ENCODE measurements around the gene JMJD8. TPM values are rescaled to one million over a fixed set of nuclear protein-coding genes. Genes with fewer than 3 reads are reported as not detected.

The JMJD8 gene
- total RNA-seq: 10 to 100 TPM; 53.0 to 55.9 TPM
- polyA plus RNA-seq: 56.6 TPM

- H3K9me3 ChIP-seq (ENCODE audit: low read length): no peaks in the 10 kb centered on the region
- peak within 1 kb of the TSS; percentile 41 for H3K4me3 ChIP-seq (ENCODE audit: low read length)
- Mint-ChIP-seq H3K9me3 (no peaks in the 10 kb centered on the region), H3K36me3 (peaks cover 0 to 38% (median 3%) of the 10 kb centered on the region in 3 donors), H3K4me1 (peaks cover 8 to 55% (median 19%) of the 10 kb centered on the region in 3 donors), H3K27me3 (no peaks in the 10 kb centered on the region), H3K27ac (peak within 1 kb of the TSS in 6 of 8 donors; percentile 73 to 90 (median 81)), H3K4me3 (peak within 1 kb of the TSS; percentile 65 to 91 (median 81))
- H3K4me1 ChIP-seq (ENCODE audit: insufficient read depth, low read length): peaks cover 44% of the 10 kb centered on the region
- H3K27ac ChIP-seq (ENCODE audit: low read depth, low read length): peak within 1 kb of the TSS; percentile 61
- H3K36me3 ChIP-seq (ENCODE audit: insufficient read depth, low read length): peaks cover 8% of the 10 kb centered on the region
- POLR2A ChIA-PET: interaction anchor here (0.6 to 1.4 kb wide), 5 partner anchors 9 to 96 kb away, joined by 3 to 8 read pairs (median 3); no protein-coding TSS in a partner anchor
- peak; percentile 93 to 97 (median 95) for DNase-seq
- CTCF ChIA-PET: interaction anchor here (1.0 kb wide), 1 partner anchor 25 kb away, joined by 3 read pairs; no protein-coding TSS in a partner anchor
- H3K27me3 ChIP-seq (ENCODE audit: insufficient read depth, low read length, poor library complexity, severe bottlenecking): no peaks in the 10 kb centered on the region
Observed at GRCh38 chr16:684071-684794, at the start of gene JMJD8. Gene JMJD8, minus strand, starts transcription at chr16:684334. Its CDS starts 15 bp downstream, at chr16:684319.

GRCh38 chr16:733382-734207 lies 49.5 kb upstream of the JMJD8 start:
- ChIA-PET CTCF (interaction anchor here (18.9 kb wide), 1 partner anchor 16 kb away, joined by 332 read pairs; the partner anchor contains the start of genes ANTKMT, CCDC78, HAGHL and METRN), POLR2A (interaction anchor here (1.0 kb wide), 1 partner anchor 18 kb away, joined by 4 read pairs; no protein-coding TSS in a partner anchor)
- peaks cover 0 to 41% (median 2%) of the 10 kb centered on the region in 3 donors for H3K36me3 Mint-ChIP-seq
- H3K4me1 ChIP-seq (ENCODE audit: insufficient read depth, low read length): no peaks in the 10 kb centered on the region
- H3K27me3 ChIP-seq (ENCODE audit: insufficient read depth, low read length, poor library complexity, severe bottlenecking): no peaks in the 10 kb centered on the region
- no peak overlapping the region for H3K27ac ChIP-seq (ENCODE audit: low read depth, low read length)
- H3K9me3 Mint-ChIP-seq: no peaks in the 10 kb centered on the region
- no peaks in the 10 kb centered on the region for H3K9me3 ChIP-seq (ENCODE audit: low read length)
- peak in 2 of 5 donors; percentile 48 to 56 for DNase-seq
- H3K36me3 ChIP-seq (ENCODE audit: insufficient read depth, low read length): peaks cover 19% of the 10 kb centered on the region
- no peak overlapping the region for H3K4me3 ChIP-seq (ENCODE audit: low read length)
- peak overlapping the region in 1 of 7 donors; percentile 27 for H3K4me3 Mint-ChIP-seq
- H3K27me3 Mint-ChIP-seq: no peaks in the 10 kb centered on the region
- no peaks in the 10 kb centered on the region for H3K4me1 Mint-ChIP-seq
- H3K27ac Mint-ChIP-seq: peak overlapping the region in 2 of 8 donors; percentile 41 to 58

GRCh38 chr16:732936-733335 lies 48.8 kb upstream of the JMJD8 start:
- peak overlapping the region in 3 of 8 donors; percentile 41 to 90 (median 58) for H3K27ac Mint-ChIP-seq
- no peak overlapping the region for H3K27ac ChIP-seq (ENCODE audit: low read depth, low read length)

DNA sequence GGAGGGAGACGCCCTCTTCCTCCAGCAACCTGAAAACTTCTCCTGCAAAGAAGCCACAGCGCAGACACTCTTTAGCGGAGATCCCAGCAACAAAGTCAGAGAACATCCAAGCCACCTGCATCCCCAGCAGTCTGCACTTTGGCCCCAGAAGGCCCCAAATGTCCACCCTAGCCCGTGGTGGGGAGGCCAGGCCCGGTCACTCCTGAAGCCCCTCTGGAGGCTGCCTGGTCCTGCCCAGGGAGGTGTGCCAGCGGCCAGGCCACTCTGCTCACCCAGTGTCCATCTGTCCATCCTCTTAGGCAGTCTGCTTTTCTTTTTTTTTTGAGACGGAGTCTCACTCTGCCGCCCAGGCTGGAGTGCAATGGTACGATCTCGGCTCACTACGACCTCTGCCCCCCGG lies 48.2 kb upstream of the JMJD8 start:
- no peaks in the 10 kb centered on the region for H3K9me3 Mint-ChIP-seq
- POLR2A ChIA-PET: interaction anchor here (1.0 kb wide), 1 partner anchor 16 kb away, joined by 4 read pairs; no protein-coding TSS in a partner anchor
- H3K4me3 ChIP-seq (ENCODE audit: low read length): no peak overlapping the region
- H3K4me1 Mint-ChIP-seq: no peaks in the 10 kb centered on the region
- peaks cover 0 to 35% (median 2%) of the 10 kb centered on the region in 3 donors for H3K36me3 Mint-ChIP-seq
- no peaks in the 10 kb centered on the region for H3K4me1 ChIP-seq (ENCODE audit: insufficient read depth, low read length)
- H3K27me3 ChIP-seq (ENCODE audit: insufficient read depth, low read length, poor library complexity, severe bottlenecking): no peaks in the 10 kb centered on the region
- no peaks in the 10 kb centered on the region for H3K9me3 ChIP-seq (ENCODE audit: low read length)
- CTCF ChIA-PET: interaction anchor here (1.7 to 18.9 kb wide), 2 partner anchors 8 to 15 kb away, joined by 7 to 332 read pairs; partner anchors contain the start of genes ANTKMT, CCDC78, CIAO3 and HAGHL
- H3K4me3 Mint-ChIP-seq: peak overlapping the region in 1 of 7 donors; percentile 27
- H3K27me3 Mint-ChIP-seq: no peaks in the 10 kb centered on the region
- H3K27ac ChIP-seq (ENCODE audit: low read depth, low read length): no peak overlapping the region
- H3K27ac Mint-ChIP-seq: peak overlapping the region in 3 of 8 donors; percentile 23 to 90 (median 58)
- peaks cover 18% of the 10 kb centered on the region for H3K36me3 ChIP-seq (ENCODE audit: insufficient read depth, low read length)
- no peak for DNase-seq

More at GRCh38 chr16:732936-733335, 48.8 kb upstream of the JMJD8 start:
- Histone ChIP-seq H3K9me3 (ENCODE audit: low read length) (no peaks in the 10 kb centered on the region), H3K36me3 (ENCODE audit: insufficient read depth, low read length) (peaks cover 19% of the 10 kb centered on the region), H3K4me1 (ENCODE audit: insufficient read depth, low read length) (no peaks in the 10 kb centered on the region), H3K4me3 (ENCODE audit: low read length) (no peak overlapping the region), H3K27me3 (ENCODE audit: insufficient read depth, low read length, poor library complexity, severe bottlenecking) (no peaks in the 10 kb centered on the region)
- DNase-seq: no peak
- no peaks in the 10 kb centered on the region for H3K27me3 Mint-ChIP-seq
- H3K36me3 Mint-ChIP-seq: peaks cover 0 to 39% (median 2%) of the 10 kb centered on the region in 3 donors
- ChIA-PET POLR2A (interaction anchor here (1.0 kb wide), 1 partner anchor 17 kb away, joined by 4 read pairs; no protein-coding TSS in a partner anchor), CTCF (interaction anchor here (1.7 to 18.9 kb wide), 2 partner anchors 8 to 16 kb away, joined by 7 to 332 read pairs; partner anchors contain the start of genes ANTKMT, CCDC78, CIAO3 and HAGHL)
- no peaks in the 10 kb centered on the region for H3K9me3 Mint-ChIP-seq
- no peaks in the 10 kb centered on the region for H3K4me1 Mint-ChIP-seq
- no peak overlapping the region for H3K4me3 Mint-ChIP-seq

- Histone ChIP-seq H3K4me1 (ENCODE audit: insufficient read depth, low read length) (peaks cover 6% of the 10 kb centered on the region), H3K4me3 (ENCODE audit: low read length) (no peak overlapping the region), H3K9me3 (ENCODE audit: low read length) (no peaks in the 10 kb centered on the region), H3K27ac (ENCODE audit: low read depth, low read length) (no peak overlapping the region), H3K27me3 (ENCODE audit: insufficient read depth, low read length, poor library complexity, severe bottlenecking) (no peaks in the 10 kb centered on the region), H3K36me3 (ENCODE audit: insufficient read depth, low read length) (peaks cover 13% of the 10 kb centered on the region)
- Mint-ChIP-seq H3K27ac (peak overlapping the region in 1 of 8 donors; percentile 36), H3K4me1 (peaks cover 0 to 3% (median 0%) of the 10 kb centered on the region in 3 donors), H3K27me3 (no peaks in the 10 kb centered on the region), H3K36me3 (peaks cover 0 to 20% (median 2%) of the 10 kb centered on the region in 3 donors), H3K4me3 (no peak overlapping the region), H3K9me3 (no peaks in the 10 kb centered on the region)
- ChIA-PET POLR2A (interaction anchor here (1.7 to 2.1 kb wide), 2 partner anchors 9 to 16 kb away, joined by 5 to 7 read pairs; partner anchors contain the start of genes ANTKMT and METRN), CTCF (interaction anchor here (0.8 to 18.9 kb wide), 4 partner anchors 10 to 14 kb away, joined by 3 to 332 read pairs (median 6); partner anchors contain the start of genes ANTKMT, CCDC78, CIAO3 and HAGHL)
- DNase-seq: no peak
Observed at GRCh38 chr16:730666-731509, 46.8 kb upstream of the JMJD8 start.

GRCh38 chr16:729768-730665 lies 45.9 kb upstream of the JMJD8 start:
- H3K27me3 Mint-ChIP-seq: no peaks in the 10 kb centered on the region
- H3K27ac Mint-ChIP-seq: peak overlapping the region in 1 of 8 donors; percentile 36
- Histone ChIP-seq H3K27ac (ENCODE audit: low read depth, low read length) (no peak overlapping the region), H3K36me3 (ENCODE audit: insufficient read depth, low read length) (peaks cover 10% of the 10 kb centered on the region), H3K27me3 (ENCODE audit: insufficient read depth, low read length, poor library complexity, severe bottlenecking) (no peaks in the 10 kb centered on the region), H3K4me3 (ENCODE audit: low read length) (no peak overlapping the region), H3K9me3 (ENCODE audit: low read length) (no peaks in the 10 kb centered on the region), H3K4me1 (ENCODE audit: insufficient read depth, low read length) (peaks cover 6% of the 10 kb centered on the region)
- H3K36me3 Mint-ChIP-seq: peaks cover 0 to 13% (median 0%) of the 10 kb centered on the region in 3 donors
- H3K4me1 Mint-ChIP-seq: peaks cover 0 to 11% (median 0%) of the 10 kb centered on the region in 3 donors
- CTCF ChIA-PET: interaction anchor here (0.8 to 18.9 kb wide), 4 partner anchors 11 to 15 kb away, joined by 3 to 332 read pairs (median 6); partner anchors contain the start of genes ANTKMT, CCDC78, CIAO3 and HAGHL
- H3K4me3 Mint-ChIP-seq: peak overlapping the region in 3 of 7 donors; percentile 32 to 52 (median 37)
- POLR2A ChIA-PET: interaction anchor here (0.7 to 2.1 kb wide), 3 partner anchors 9 to 16 kb away, joined by 3 to 7 read pairs (median 5); partner anchors contain the start of genes ANTKMT and METRN
- DNase-seq: no peak
- no peaks in the 10 kb centered on the region for H3K9me3 Mint-ChIP-seq

Data from CD8-positive, alpha-beta memory T cell (primary cell).